Activated CD4-positive, alpha-beta memory T cell treated with anti-CD3 and anti-CD28 coated beads for 36 hours (primary cell): ENCODE results near the gene DPH7. TPM values are rescaled to one million over a fixed set of nuclear protein-coding genes. Genes with fewer than 3 reads are reported as not detected.
A peak's percentile ranks its signal among the peaks of the same experiment; 100 is the strongest.
"Not testable (repeated sequence)": the region's sequence is repeated elsewhere in the genome, so short reads cannot be mapped to it uniquely, and the experiment has no call there.

Experiments used
- CTCF ChIA-PET: fragments of 350-600 bp; sonication (Branson Sonifier 250); formaldehyde crosslinking; loops from one replicate; lab custom pipeline; 2021; ENCODE audit warnings: antibody characterized with exemption, inconsistent platforms; lab: Charles Lee
- POLR2A ChIA-PET: fragments of 350-600 bp; sonication (Branson Sonifier 250); formaldehyde crosslinking; loops from one replicate; lab custom pipeline; 2021; ENCODE audit warnings: antibody characterized with exemption; lab: Charles Lee
- DNase-seq: peaks from one replicate; pipeline ENCODE4 v3.0.0-alpha.2; 2020
- H3K27ac Mint-ChIP-seq: one replicate; pipeline ENCODE4 v1.8.0; 2021; ENCODE audit warnings: mixed read lengths
- H3K27me3 Mint-ChIP-seq: one replicate; pipeline ENCODE4 v1.8.0; 2021; ENCODE audit warnings: mixed read lengths
- H3K36me3 Mint-ChIP-seq: one replicate; pipeline ENCODE4 v1.8.0; 2021; ENCODE audit warnings: mixed read lengths
- H3K4me1 Mint-ChIP-seq: one replicate; pipeline ENCODE4 v1.8.0; 2021; ENCODE audit warnings: low read depth, mixed read lengths
- H3K4me3 Mint-ChIP-seq: one replicate; pipeline ENCODE4 v1.8.0; 2021; ENCODE audit warnings: mild to moderate bottlenecking, mixed read lengths
- H3K9me3 Mint-ChIP-seq: one replicate; pipeline ENCODE4 v1.8.0; 2021; ENCODE audit warnings: mixed read lengths
- intact Hi-C: fragments of 100-400 bp; cut with micrococcal nuclease; formaldehyde crosslinking; loops from one replicate; pipeline ENCODE4 v1.15.1; 2023
- total RNA-seq, 2 experiments: library from RNA; stranded (reverse); gene quantifications; one replicate each; pipeline ENCODE4 v1.2.3, GENCODE V29; 2021

The DPH7 gene
- total RNA-seq, 2 experiments from 2014 or later: 26.6 to 30.3 TPM

GRCh38 chr9:137604345-137605086, 25.8 kb upstream of the DPH7 start:
- no peaks in the 10 kb centered on the region for H3K9me3 Mint-ChIP-seq
- H3K4me1 Mint-ChIP-seq: peaks cover 20% of the 10 kb centered on the region
- no peaks in the 10 kb centered on the region for H3K27me3 Mint-ChIP-seq
- no peak overlapping the region for H3K27ac Mint-ChIP-seq
- intact Hi-C loops: loop anchor here (1.0 to 10.0 kb wide), 5 partner anchors 14 to 1360 kb away; partner anchors contain the start of genes EXD3, NOXA1, QSOX2 and ZMYND19
- no peak for DNase-seq
- peak overlapping the region; percentile 26 for H3K4me3 Mint-ChIP-seq
- H3K36me3 Mint-ChIP-seq: no peaks in the 10 kb centered on the region
- POLR2A ChIA-PET: no interaction called here
- CTCF ChIA-PET: interaction anchor here (1.0 to 1.2 kb wide), 2 partner anchors 25 to 52 kb away, joined by 3 to 4 read pairs; partner anchors contain the start of genes DPH7 and MRPL41

DNA sequence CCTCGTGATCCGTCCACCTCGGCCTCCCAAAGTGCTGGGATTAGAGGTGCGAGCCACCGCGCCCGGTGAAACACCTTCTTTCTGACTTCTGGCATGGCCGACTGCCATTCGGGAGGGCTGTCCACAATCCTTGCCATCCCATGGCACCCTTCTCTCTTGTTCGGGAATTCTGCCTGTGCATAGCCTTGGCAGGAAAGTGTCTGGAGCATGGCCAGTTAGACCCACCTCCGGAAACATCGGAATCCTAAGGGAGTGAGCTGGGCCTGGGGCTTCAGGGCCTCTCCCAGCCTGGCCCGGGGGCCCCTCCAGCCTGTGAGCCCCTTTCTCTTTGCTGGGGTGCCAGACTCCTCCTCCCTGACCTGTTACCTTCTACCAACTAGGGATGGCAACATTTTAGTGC, 25.2 kb upstream of the DPH7 start:
- Mint-ChIP-seq H3K27me3 (no peaks in the 10 kb centered on the region), H3K36me3 (no peaks in the 10 kb centered on the region), H3K9me3 (no peaks in the 10 kb centered on the region), H3K4me1 (peaks cover 20% of the 10 kb centered on the region), H3K27ac (no peak overlapping the region), H3K4me3 (peak overlapping the region; percentile 26)
- ChIA-PET CTCF (interaction anchor here (1.1 kb wide), 1 partner anchor 13 kb away, joined by 4 read pairs; the partner anchor contains the start of gene ZMYND19), POLR2A (no interaction called here)
- intact Hi-C loops: loop anchor here (10.0 kb wide), 1 partner anchor 1359 kb away; the partner anchor contains the start of gene QSOX2
- no peak for DNase-seq

DNA sequence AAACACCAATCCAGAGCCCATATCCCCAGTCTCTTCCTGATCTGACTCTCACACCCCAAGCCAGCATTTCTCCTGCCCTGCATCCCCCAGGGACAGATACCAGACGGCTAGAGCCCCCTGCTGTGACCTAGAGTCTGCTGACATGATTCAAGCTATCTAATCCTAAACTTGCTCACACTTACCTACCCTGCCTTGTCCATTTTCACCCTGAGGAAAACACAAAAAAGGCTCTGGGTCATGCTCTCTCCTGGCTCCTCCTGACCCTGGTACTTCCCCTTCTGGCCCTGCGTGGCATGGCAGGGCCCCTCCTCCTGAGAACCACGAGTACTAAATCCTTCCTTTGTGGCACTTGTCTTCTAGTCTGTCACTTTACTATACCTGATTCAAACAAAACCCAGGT, 23.9 kb upstream of the DPH7 start:
- no peak overlapping the region for H3K4me3 Mint-ChIP-seq
- H3K9me3 Mint-ChIP-seq: no peaks in the 10 kb centered on the region
- H3K4me1 Mint-ChIP-seq: peaks cover 20% of the 10 kb centered on the region
- no peak overlapping the region for H3K27ac Mint-ChIP-seq
- DNase-seq: no peak
- H3K36me3 Mint-ChIP-seq: no peaks in the 10 kb centered on the region
- H3K27me3 Mint-ChIP-seq: no peaks in the 10 kb centered on the region
- ChIA-PET POLR2A (interaction anchor here (0.8 kb wide), 1 partner anchor 10 kb away, joined by 3 read pairs; no protein-coding TSS in a partner anchor), CTCF (interaction anchor here (1.1 kb wide), 1 partner anchor 12 kb away, joined by 4 read pairs; the partner anchor contains the start of gene ZMYND19)
- intact Hi-C loops: loop anchor here (10.0 kb wide), 1 partner anchor 1358 kb away; the partner anchor contains the start of gene QSOX2

DNA sequence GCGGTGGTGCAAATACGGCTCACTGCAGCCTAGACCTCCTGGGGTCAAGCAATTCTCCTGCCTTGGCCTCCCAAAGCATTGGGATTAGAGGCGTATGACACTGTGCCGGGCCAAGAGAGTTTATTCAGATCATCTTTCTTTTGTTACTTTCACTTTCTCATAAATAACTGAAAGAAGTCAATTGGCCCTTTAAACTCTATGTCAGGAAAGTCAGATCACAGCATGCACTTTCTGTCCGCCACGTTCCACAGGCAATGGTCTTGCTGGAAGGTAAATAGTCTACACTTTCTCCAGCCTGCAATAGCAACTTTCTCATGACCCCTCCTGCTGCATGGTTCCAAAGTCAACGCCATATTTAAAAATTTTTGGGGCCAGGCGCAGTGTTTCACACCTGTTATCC, 20.2 kb upstream of the DPH7 start:
- Mint-ChIP-seq H3K4me1 (peaks cover 8% of the 10 kb centered on the region), H3K27ac (no peak overlapping the region), H3K36me3 (no peaks in the 10 kb centered on the region), H3K27me3 (no peaks in the 10 kb centered on the region), H3K9me3 (no peaks in the 10 kb centered on the region), H3K4me3 (no peak overlapping the region)
- ChIA-PET POLR2A (no interaction called here), CTCF (no interaction called here)
- no peak for DNase-seq
- intact Hi-C loops: no loop called here

- CTCF ChIA-PET, H3K4me3 Mint-ChIP-seq, POLR2A ChIA-PET: not testable (repeated sequence)
These were observed 17.9 kb upstream of the DPH7 start for GRCh38 chr9:137596577-137596976.

DNA sequence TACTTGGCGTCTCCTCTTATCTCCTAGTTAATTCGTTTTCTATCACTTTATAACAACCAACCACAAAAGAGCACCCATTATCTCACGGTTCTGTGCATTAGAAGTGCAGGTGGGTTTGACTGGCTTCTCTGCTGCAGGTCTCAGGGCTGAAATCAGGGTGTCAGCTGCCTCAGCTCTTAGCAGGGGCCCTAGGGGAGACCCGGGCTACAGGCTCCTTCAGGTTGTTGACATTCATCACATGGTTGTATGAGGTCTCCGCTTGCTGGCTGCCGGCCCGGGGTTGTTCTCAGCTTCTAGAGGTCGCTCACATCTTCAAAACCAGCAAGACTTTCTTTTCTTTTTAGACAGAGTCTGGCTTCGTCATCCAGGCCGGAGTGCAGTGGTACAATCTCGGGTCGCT, 14.5 kb upstream of the DPH7 start:
- H3K27ac Mint-ChIP-seq: no peak overlapping the region
- CTCF ChIA-PET: interaction anchor here (1.4 kb wide), 1 partner anchor 14 kb away, joined by 3 read pairs; no protein-coding TSS in a partner anchor
- POLR2A ChIA-PET: no interaction called here

More at GRCh38 chr9:137596577-137596976, 17.9 kb upstream of the DPH7 start:
- H3K4me1 Mint-ChIP-seq, intact Hi-C loops, DNase-seq, H3K27ac Mint-ChIP-seq, H3K27me3 Mint-ChIP-seq, H3K36me3 Mint-ChIP-seq, H3K9me3 Mint-ChIP-seq: not testable (repeated sequence)

DNA sequence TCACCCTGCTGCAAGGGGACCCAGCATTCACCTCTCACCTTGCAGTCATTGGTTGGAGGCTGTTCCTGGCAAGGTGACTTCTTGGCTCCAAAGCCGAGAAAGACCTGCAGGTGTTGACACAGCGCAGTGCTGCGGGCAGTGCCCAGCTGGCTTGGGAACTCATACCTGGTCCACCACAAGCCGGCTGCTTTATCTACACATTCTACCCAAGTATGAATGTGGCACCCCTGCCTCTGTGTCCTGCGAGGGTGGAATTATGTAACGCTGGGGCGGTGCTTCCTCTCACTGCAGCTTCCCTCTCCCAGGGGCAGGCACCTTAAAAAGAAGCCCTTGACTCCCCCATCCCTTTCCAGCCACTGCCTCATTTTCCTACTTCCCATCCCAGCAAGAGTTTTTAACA, 14.0 kb upstream of the DPH7 start:
- no peak for DNase-seq
- Mint-ChIP-seq H3K4me1 (peaks cover 20% of the 10 kb centered on the region), H3K36me3 (peaks cover 10% of the 10 kb centered on the region), H3K27ac (no peak overlapping the region), H3K9me3 (no peaks in the 10 kb centered on the region), H3K4me3 (no peak overlapping the region), H3K27me3 (no peaks in the 10 kb centered on the region)
- POLR2A ChIA-PET: interaction anchor here (0.6 kb wide), 1 partner anchor 10 kb away, joined by 3 read pairs; no protein-coding TSS in a partner anchor
- CTCF ChIA-PET: interaction anchor here (1.4 kb wide), 1 partner anchor 13 kb away, joined by 3 read pairs; no protein-coding TSS in a partner anchor
- intact Hi-C loops: no loop called here

More for the DNA sequence above, 14.5 kb upstream of the DPH7 start:
- intact Hi-C loops: no loop called here
- no peak for DNase-seq
- peaks cover 6% of the 10 kb centered on the region for H3K36me3 Mint-ChIP-seq
- no peak overlapping the region for H3K4me3 Mint-ChIP-seq
- peaks cover 16% of the 10 kb centered on the region for H3K4me1 Mint-ChIP-seq
- H3K9me3 Mint-ChIP-seq: no peaks in the 10 kb centered on the region
- H3K27me3 Mint-ChIP-seq: no peaks in the 10 kb centered on the region

- ChIA-PET CTCF (interaction anchor here (1.1 to 1.6 kb wide), 4 partner anchors 9 to 40 kb away, joined by 3 to 11 read pairs (median 4); partner anchors contain the start of genes DPH7 and PNPLA7), POLR2A (interaction anchor here (0.5 to 1.5 kb wide), 3 partner anchors 11 to 33 kb away, joined by 4 to 9 read pairs (median 5); partner anchors contain the start of genes DPH7 and EHMT1)
- intact Hi-C loops: loop anchor here (1.0 to 2.0 kb wide), 3 partner anchors 15 to 40 kb away; partner anchors contain the start of genes ARRDC1, MRPL41 and PNPLA7
These were observed 12.0 kb upstream of the DPH7 start, which contains the start of gene ZMYND19 for GRCh38 chr9:137590469-137591383. ZMYND19 (minus strand) TSS chr9:137590512; CDS start chr9:137590263, 249 bp downstream.

GRCh38 chr9:137590123-137590468, 11.4 kb upstream of the DPH7 start:
- intact Hi-C loops: loop anchor here (1.0 to 2.0 kb wide), 3 partner anchors 15 to 39 kb away; partner anchors contain the start of genes ARRDC1, MRPL41 and PNPLA7
- ChIA-PET POLR2A (interaction anchor here (1.2 kb wide), 1 partner anchor 11 kb away, joined by 9 read pairs; the partner anchor contains the start of gene DPH7), CTCF (interaction anchor here (1.1 to 1.6 kb wide), 3 partner anchors 11 to 39 kb away, joined by 3 to 11 read pairs (median 4); partner anchors contain the start of genes DPH7 and PNPLA7)
- H3K27ac Mint-ChIP-seq: no peak overlapping the region
- no peaks in the 10 kb centered on the region for H3K9me3 Mint-ChIP-seq
- peaks cover 21% of the 10 kb centered on the region for H3K36me3 Mint-ChIP-seq
- H3K4me1 Mint-ChIP-seq: peaks cover 22% of the 10 kb centered on the region
- peak; percentile 19 for DNase-seq
- no peak overlapping the region for H3K4me3 Mint-ChIP-seq
- H3K27me3 Mint-ChIP-seq: no peaks in the 10 kb centered on the region

More at GRCh38 chr9:137590469-137591383, 12.0 kb upstream of the DPH7 start, which contains the start of gene ZMYND19:
- peaks cover 19% of the 10 kb centered on the region for H3K36me3 Mint-ChIP-seq
- H3K4me3 Mint-ChIP-seq: peak within 1 kb of the TSS; percentile 98
- peaks cover 22% of the 10 kb centered on the region for H3K4me1 Mint-ChIP-seq
- H3K27ac Mint-ChIP-seq: peak within 1 kb of the TSS; percentile 86
- H3K9me3 Mint-ChIP-seq: no peaks in the 10 kb centered on the region
- DNase-seq: peak; percentile 91
- H3K27me3 Mint-ChIP-seq: no peaks in the 10 kb centered on the region

DNA sequence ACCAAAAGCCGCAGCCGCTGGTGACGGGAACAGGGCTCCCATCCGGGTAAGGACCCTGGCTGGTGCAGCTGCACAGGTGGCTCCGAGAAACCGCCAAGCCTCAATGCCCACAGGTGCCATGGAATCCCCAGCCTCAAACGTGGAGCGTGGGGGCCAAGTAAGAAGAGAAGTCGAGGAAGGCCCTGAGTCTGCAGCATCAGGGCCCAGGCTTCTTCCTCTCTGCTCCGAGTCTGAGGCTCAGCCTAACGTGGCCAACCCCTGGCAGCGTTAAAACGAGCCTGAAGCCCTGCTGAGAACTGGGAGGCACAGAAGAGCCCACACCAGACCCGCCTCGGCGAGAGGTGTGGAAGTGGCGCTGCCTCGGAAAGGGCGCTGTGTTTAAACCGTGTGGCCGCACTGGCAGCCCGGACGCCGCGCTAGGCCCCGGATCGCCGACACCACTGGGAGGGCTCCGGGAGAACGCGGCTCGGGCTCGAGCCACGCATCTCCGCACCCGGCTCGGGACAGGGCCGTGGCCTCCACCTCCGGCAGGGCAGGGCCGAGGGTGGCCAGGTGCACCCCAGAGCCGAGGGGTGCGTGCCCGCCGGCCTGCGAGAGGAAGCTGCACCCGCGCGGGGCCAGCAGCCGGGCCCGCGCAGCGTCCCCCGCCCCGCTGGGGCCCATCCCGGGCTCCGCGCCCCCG, 10.9 kb upstream of the DPH7 start:
- intact Hi-C loops: loop anchor here (1.0 to 2.0 kb wide), 3 partner anchors 16 to 39 kb away; partner anchors contain the start of genes ARRDC1, MRPL41 and PNPLA7
- H3K27ac Mint-ChIP-seq: no peak overlapping the region
- no peaks in the 10 kb centered on the region for H3K9me3 Mint-ChIP-seq
- ChIA-PET CTCF (interaction anchor here (2.4 kb wide), 1 partner anchor 11 kb away, joined by 23 read pairs; the partner anchor contains the start of gene DPH7), POLR2A (interaction anchor here (1.2 kb wide), 1 partner anchor 10 kb away, joined by 9 read pairs; the partner anchor contains the start of gene DPH7)
- H3K4me3 Mint-ChIP-seq: peak overlapping the region; percentile 81
- no peaks in the 10 kb centered on the region for H3K27me3 Mint-ChIP-seq
- H3K4me1 Mint-ChIP-seq: peaks cover 22% of the 10 kb centered on the region
- peaks cover 21% of the 10 kb centered on the region for H3K36me3 Mint-ChIP-seq
- peak; percentile 23 for DNase-seq
